Kidney (tissue), 14 donors: ENCODE data around the gene SPRR5. TPM values are rescaled to one million over a fixed set of nuclear protein-coding genes. Genes with fewer than 3 reads are reported as not detected.

Experiments used
- DNase-seq, 5 donors: peaks; one replicate each; pipeline ENCODE4 v3.0.0-alpha.2; 2013 to 2020
- FAIRE-seq: peaks from 2 replicates; lab custom pipeline; 2012; peaks lifted over from hg19 to GRCh38; lab: Jason Lieb, UNC
- H3K27ac ChIP-seq, 2 donors: one replicate each; pipeline ENCODE4 v1.7.0; 2013; ENCODE audit warnings: low read depth in 2 of 2, low read length in 2 of 2, inconsistent platforms in 1 of 2
- H3K27me3 ChIP-seq: one replicate; pipeline ENCODE4 v1.7.1; 2013; ENCODE audit warnings: low read length, inconsistent platforms; ENCODE audit not compliant: control insufficient read depth, insufficient read depth
- H3K36me3 ChIP-seq, 3 donors: one replicate each; pipeline versions ENCODE4 v1.7.0 to v1.7.1; 2013; ENCODE audit warnings: low read length in 3 of 3, control low read depth in 1 of 3, inconsistent platforms in 1 of 3; ENCODE audit not compliant: insufficient read depth in 3 of 3, control insufficient read depth in 2 of 3
- H3K4me1 ChIP-seq, 3 donors: one replicate each; pipeline versions ENCODE4 v1.7.0 to v1.7.1; 2013; ENCODE audit warnings: low read length in 3 of 3, inconsistent platforms in 1 of 3, low read depth in 1 of 3; ENCODE audit not compliant: control insufficient read depth in 2 of 3, insufficient read depth in 2 of 3
- H3K4me3 ChIP-seq, 3 donors: one replicate each; pipeline versions ENCODE4 v1.7.0 to v1.8.1; 2013; ENCODE audit warnings: low read length in 3 of 3, control low read depth in 1 of 3, inconsistent platforms in 1 of 3
- H3K9ac ChIP-seq, 3 donors: one replicate each; pipeline versions ENCODE4 v1.7.0 to v1.7.1; 2013; ENCODE audit warnings: low read length in 3 of 3, control low read depth in 1 of 3, inconsistent platforms in 1 of 3
- H3K9me3 ChIP-seq, 3 donors: one replicate each; pipeline versions ENCODE4 v1.7.0 to v1.7.1; 2013; ENCODE audit warnings: low read length in 3 of 3, control low read depth in 1 of 3, inconsistent platforms in 1 of 3; ENCODE audit not compliant: control insufficient read depth in 2 of 3, insufficient read depth in 1 of 3
- CTCF ChIP-seq: IDR thresholded peaks from 3 replicates; pipeline ENCODE4 v1.5.1; 2012; ENCODE audit warnings: mild to moderate bottlenecking, moderate library complexity, borderline replicate concordance; ENCODE audit not compliant: insufficient read depth; ENCODE audit errors: extremely low read depth
- intact Hi-C: fragments of 100-400 bp; cut with DNase I; formaldehyde crosslinking; loops from one replicate; pipeline ENCODE4 v1.11.1; 2022
- polyA plus RNA-seq: library from polyadenylated mRNA; stranded (reverse); fragments of 350-450 nt; fragmentation: Illumina TruSeq; extraction: RNeasy Lipid Tissue Mini Kit (QIAGEN cat#74804); gene quantifications from one replicate; pipeline ENCODE4 v1.2.3, GENCODE V29; 2014; ENCODE audit warnings: low read depth, low replicate concordance; ENCODE audit not compliant: insufficient read depth
- total RNA-seq: library from RNA; stranded (reverse); fragmentation: NEBNext Ultra II Directional; extraction: Animal tissue kit (Norgen Biotek cat#: 25700); gene quantifications from one replicate; pipeline ENCODE4 v1.2.1, GENCODE V29; 2021
- donor health status: control.
- donor health status: control.
- donor health status: control.
- donor health status: control.
- donor health status: control.
- donor health status: DM: yes; HTN: yes; CAD: no.
- donor health status: Normal renal cell carcinoma (clear cell type).

The SPRR5 gene
- total and polyA plus RNA-seq, 2 donors from 2014 or later = not detected

- TF ChIP-seq CTCF = no peak
- no peaks in the 10 kb centered on the region for H3K27me3 ChIP-seq
- H3K36me3 ChIP-seq = no peaks in the 10 kb centered on the region
- no peak for DNase-seq
- no peaks in the 10 kb centered on the region for H3K9me3 ChIP-seq
- no peak overlapping the region for H3K9ac ChIP-seq
- no peaks in the 10 kb centered on the region for H3K4me1 ChIP-seq
- H3K4me3 ChIP-seq = no peak overlapping the region
- FAIRE-seq = no peak
- H3K27ac ChIP-seq = no peak overlapping the region
- intact Hi-C loops = no loop called here
These were observed 15.9 kb downstream of the SPRR5 start for GRCh38 chr1:152962876-152963415.

GRCh38 chr1:152964536-152964935 is 17.5 kb downstream of the SPRR5 start:
- Histone ChIP-seq H3K27me3 (no peaks in the 10 kb centered on the region), H3K4me3 (no peak overlapping the region), H3K9ac (no peak overlapping the region), H3K27ac (no peak overlapping the region), H3K9me3 (no peaks in the 10 kb centered on the region), H3K4me1 (no peaks in the 10 kb centered on the region), H3K36me3 (no peaks in the 10 kb centered on the region)
- FAIRE-seq = no peak
- no peak for TF ChIP-seq CTCF
- no peak for DNase-seq
- intact Hi-C loops = no loop called here

- no peaks in the 10 kb centered on the region for H3K9me3 ChIP-seq
- no peaks in the 10 kb centered on the region for H3K36me3 ChIP-seq
- intact Hi-C loops = no loop called here
- no peak for TF ChIP-seq CTCF
- no peak overlapping the region for H3K27ac ChIP-seq
- H3K27me3 ChIP-seq = no peaks in the 10 kb centered on the region
- H3K4me3 ChIP-seq = no peak overlapping the region
- FAIRE-seq (no peak), DNase-seq (no peak)
- H3K9ac ChIP-seq = no peak overlapping the region
- H3K4me1 ChIP-seq = no peaks in the 10 kb centered on the region
These were observed 18.8 kb downstream of the SPRR5 start for GRCh38 chr1:152965853-152966252.

GRCh38 chr1:152967201-152967600 is 20.2 kb downstream of the SPRR5 start:
- intact Hi-C loops = no loop called here
- TF ChIP-seq CTCF = no peak
- no peak overlapping the region for H3K27ac ChIP-seq
- H3K4me3 ChIP-seq = no peak overlapping the region
- no peak overlapping the region for H3K9ac ChIP-seq
- no peaks in the 10 kb centered on the region for H3K9me3 ChIP-seq
- DNase-seq (no peak), FAIRE-seq (no peak)
- H3K4me1 ChIP-seq = no peaks in the 10 kb centered on the region
- H3K27me3 ChIP-seq = no peaks in the 10 kb centered on the region
- H3K36me3 ChIP-seq = no peaks in the 10 kb centered on the region
